ENCODE data around the gene SLCO2B1.

DNA sequence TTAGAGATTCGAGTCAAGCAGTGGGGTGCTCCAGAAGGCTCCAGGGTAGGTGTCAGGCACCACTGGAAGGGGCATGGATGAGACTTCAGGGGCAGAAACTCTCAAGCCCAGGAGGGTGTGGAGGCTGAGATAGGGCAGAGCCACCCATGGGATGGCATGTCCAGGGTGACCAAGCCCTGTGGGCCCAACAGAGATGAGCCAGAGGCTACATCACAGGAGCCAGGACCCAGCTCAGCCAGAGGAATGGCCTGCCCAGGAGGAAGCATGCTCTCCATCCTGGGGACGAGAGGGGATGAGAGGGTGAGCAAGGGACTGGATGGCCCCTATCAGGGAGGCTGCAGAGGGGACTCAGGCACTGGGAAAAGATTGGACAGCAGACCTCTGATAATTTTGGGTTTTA lies 42.8 kb downstream of the SLCO2B1 start:
- TF ChIP-seq SUZ12 (IDR thresholded peaks at IDR 0.05) (no peak), ARNT (IDR thresholded peaks at IDR 0.05) (no peak), FOXK2 (IDR thresholded peaks at IDR 0.05) (no peak), SP1 (IDR thresholded peaks at IDR 0.05) (no peak), BHLHE40 (IDR thresholded peaks at IDR 0.05; ENCODE audit: borderline replicate concordance) (no peak)
